ENCODE measurements around the gene GPR35. TPM values are rescaled to one million over a fixed set of nuclear protein-coding genes. Genes with fewer than 3 reads are reported as not detected.

GPR35 gene
- polyA plus RNA-seq, 1 donor (not counting 4 experiments of a cell fraction or from before 2014, with no cell fraction given): 0.04 TPM

DNA sequence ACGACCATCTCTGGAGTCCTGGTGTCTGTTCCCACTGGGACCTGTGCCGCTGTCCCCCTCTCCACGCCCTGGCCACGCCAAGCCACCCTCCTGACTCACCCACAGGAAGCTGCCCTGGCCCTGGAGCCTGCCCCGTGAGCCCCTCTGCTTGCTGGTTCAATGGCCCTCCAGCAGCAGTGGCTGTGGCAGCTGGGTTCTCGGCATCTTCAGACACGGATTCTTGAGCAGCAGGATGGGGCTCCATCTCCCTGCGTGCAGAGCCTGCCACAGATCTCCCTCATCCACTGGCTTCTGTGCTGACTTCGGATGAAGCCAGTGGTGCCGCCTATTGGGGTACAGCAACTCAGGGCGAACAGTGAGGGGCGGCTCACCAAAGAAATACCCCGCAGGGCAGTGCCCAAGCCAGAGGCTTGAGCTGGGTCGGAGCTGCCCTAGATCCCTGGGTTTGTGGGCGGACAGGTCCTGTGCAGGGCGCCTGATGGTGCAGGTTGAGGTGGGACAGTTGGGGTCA, 24.8 kb upstream of the GPR35 start:
- peaks cover 5% of the 10 kb centered on the region for H4K20me1 ChIP-seq (ENCODE audit: control insufficient read depth, extremely low read depth, insufficient read depth, low read length)
- no peak overlapping the region for H3K27ac ChIP-seq (ENCODE audit: control insufficient read depth, insufficient read depth, low read length)
- H3K4me1 ChIP-seq (ENCODE audit: control insufficient read depth, extremely low read depth, insufficient read depth, low read length): no peaks in the 10 kb centered on the region
- no peak for FAIRE-seq
- dilution Hi-C loops (cut with MboI; ENCODE audit: extremely low pct_ligation_motif_present, low sequenced_read_pairs): no loop called here
- no peaks in the 10 kb centered on the region for H3K27me3 ChIP-seq (ENCODE audit: control insufficient read depth, extremely low read depth, insufficient read depth, low read length)
- DNase-seq (ENCODE audit: low read depth, low spot score): no peak
- H3K79me2 ChIP-seq (ENCODE audit: control insufficient read depth, insufficient read depth, low read length): no peaks in the 10 kb centered on the region
- no peak for TF ChIP-seq CTCF (optimal IDR thresholded peaks at IDR 0.05 in 1 of 3, IDR thresholded peaks at IDR 0.05 in 1 of 3, conservative IDR thresholded peaks at IDR 0.05 in 1 of 3; ENCODE audit: extremely low read depth in 1 of 3, insufficient read depth in 2 of 3, low read length in 3 of 3)
- no peak for TF ChIP-seq EZH2 (IDR thresholded peaks at IDR 0.05; ENCODE audit: low read length)
- peaks cover 6 to 14% of the 10 kb centered on the region in 2 experiments for H3K36me3 ChIP-seq (ENCODE audit: control insufficient read depth in 2 of 2, extremely low read depth in 1 of 2, insufficient read depth in 2 of 2, low read length in 2 of 2)
- H2AFZ ChIP-seq (ENCODE audit: control insufficient read depth, low read length): no peak overlapping the region
- no peak overlapping the region for H3K9ac ChIP-seq (ENCODE audit: control insufficient read depth, extremely low read depth, insufficient read depth, low read length)
- H3K4me2 ChIP-seq (ENCODE audit: control insufficient read depth, extremely low read depth, insufficient read depth, low read depth, low read length): no peak overlapping the region
- no peaks in the 10 kb centered on the region for H3K9me1 ChIP-seq (ENCODE audit: control insufficient read depth, extremely low read depth, insufficient read depth, low read length)
- no peak overlapping the region for H3K4me3 ChIP-seq (ENCODE audit: control insufficient read depth in 2 of 3, extremely low read depth in 1 of 3, insufficient read depth in 2 of 3, low read depth in 1 of 3, low read length in 3 of 3)
- no peaks in the 10 kb centered on the region for H3K9me3 ChIP-seq (ENCODE audit: control insufficient read depth, low read depth, low read length)

DNA sequence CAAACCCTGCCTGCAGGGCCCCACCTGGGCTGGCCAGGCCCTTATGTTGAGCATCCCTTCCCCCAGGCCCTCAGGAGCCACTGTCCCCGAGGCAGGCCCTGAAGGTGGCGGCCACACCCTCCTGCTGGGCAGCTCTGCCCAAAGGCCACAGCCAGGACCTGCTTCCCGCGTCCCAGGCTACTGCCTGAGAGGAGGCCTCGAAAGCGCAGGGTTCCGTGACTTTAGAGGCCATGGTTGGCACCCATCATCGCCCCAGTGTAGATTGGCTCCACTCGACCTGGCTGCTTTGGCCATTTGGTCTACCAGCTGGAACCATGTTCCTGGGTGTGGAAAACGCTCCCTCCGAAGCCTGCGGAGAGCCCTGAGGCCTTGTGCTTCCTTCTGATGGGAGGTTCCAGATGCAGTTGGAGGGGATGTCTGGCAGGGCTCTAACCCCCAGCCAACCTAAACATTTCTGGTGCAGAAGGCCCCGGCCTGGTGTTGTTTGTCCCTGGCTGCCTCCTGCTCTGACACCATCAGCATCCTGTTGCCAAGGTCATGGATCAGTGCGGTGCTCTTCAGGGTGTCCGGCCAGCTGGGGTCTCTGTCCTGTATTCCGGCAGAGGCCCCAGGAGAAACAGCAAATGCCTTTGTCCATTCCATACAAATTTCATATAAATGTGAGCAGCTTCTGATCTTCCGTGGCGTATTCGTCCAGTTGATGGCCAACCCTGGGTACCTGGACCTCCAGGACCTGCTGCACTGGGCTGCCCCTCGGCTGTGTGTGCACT, 24.0 kb upstream of the GPR35 start:
- no peak for TF ChIP-seq EZH2 (IDR thresholded peaks at IDR 0.05; ENCODE audit: low read length)
- no peak for TF ChIP-seq CTCF (optimal IDR thresholded peaks at IDR 0.05 in 1 of 3, IDR thresholded peaks at IDR 0.05 in 1 of 3, conservative IDR thresholded peaks at IDR 0.05 in 1 of 3; ENCODE audit: extremely low read depth in 1 of 3, insufficient read depth in 2 of 3, low read length in 3 of 3)
- Histone ChIP-seq H3K4me2 (ENCODE audit: control insufficient read depth, extremely low read depth, insufficient read depth, low read depth, low read length) (no peak overlapping the region), H2AFZ (ENCODE audit: control insufficient read depth, low read length) (no peak overlapping the region), H3K9ac (ENCODE audit: control insufficient read depth, extremely low read depth, insufficient read depth, low read length) (no peak overlapping the region), H4K20me1 (ENCODE audit: control insufficient read depth, extremely low read depth, insufficient read depth, low read length) (peaks cover 3% of the 10 kb centered on the region), H3K27me3 (ENCODE audit: control insufficient read depth, extremely low read depth, insufficient read depth, low read length) (no peaks in the 10 kb centered on the region), H3K4me3 (ENCODE audit: control insufficient read depth in 2 of 3, extremely low read depth in 1 of 3, insufficient read depth in 2 of 3, low read depth in 1 of 3, low read length in 3 of 3) (no peak overlapping the region), H3K36me3 (ENCODE audit: control insufficient read depth in 2 of 2, extremely low read depth in 1 of 2, insufficient read depth in 2 of 2, low read length in 2 of 2) (peaks cover 5 to 11% of the 10 kb centered on the region in 2 experiments), H3K27ac (ENCODE audit: control insufficient read depth, insufficient read depth, low read length) (no peak overlapping the region), H3K9me3 (ENCODE audit: control insufficient read depth, low read depth, low read length) (no peaks in the 10 kb centered on the region), H3K9me1 (ENCODE audit: control insufficient read depth, extremely low read depth, insufficient read depth, low read length) (no peaks in the 10 kb centered on the region), H3K4me1 (ENCODE audit: control insufficient read depth, extremely low read depth, insufficient read depth, low read length) (no peaks in the 10 kb centered on the region), H3K79me2 (ENCODE audit: control insufficient read depth, insufficient read depth, low read length) (no peaks in the 10 kb centered on the region)
- FAIRE-seq (no peak), DNase-seq (ENCODE audit: low read depth, low spot score) (no peak)
- dilution Hi-C loops (cut with MboI; ENCODE audit: extremely low pct_ligation_motif_present, low sequenced_read_pairs): no loop called here
